Activated CD8-positive, alpha-beta T cell treated with anti-CD3 and anti-CD28 coated beads, Interleukin-2, amount 10 ng/mL, durations not matched to agents 7 days and 5 days (primary cell): ENCODE results near the gene MTFR1L. TPM values are rescaled to one million over a fixed set of nuclear protein-coding genes. Genes with fewer than 3 reads are reported as not detected.

ENCODE experiments used
- ATAC-seq: fragments of 150-1000 bp; cut with Tn5 transposase; one replicate; pipeline ENCODE4 v1.10.0; 2021; ENCODE audit warnings: moderate library complexity
- CTCF ChIA-PET: fragments of 350-600 bp; sonication (Branson Sonifier 250); formaldehyde crosslinking; loops from one replicate; lab custom pipeline; 2021; ENCODE audit warnings: antibody characterized with exemption; lab: Charles Lee
- POLR2A ChIA-PET: fragments of 350-600 bp; sonication (Branson Sonifier 250); formaldehyde crosslinking; loops from one replicate; lab custom pipeline; 2021; ENCODE audit warnings: antibody characterized with exemption; lab: Charles Lee
- DNase-seq: peaks from one replicate; pipeline ENCODE4 v3.0.0-alpha.2; 2020
- H3K27ac Mint-ChIP-seq: one replicate; pipeline ENCODE4 v1.8.0; 2021; ENCODE audit warnings: mild to moderate bottlenecking, mixed read lengths
- H3K27me3 Mint-ChIP-seq: one replicate; pipeline ENCODE4 v1.8.0; 2021; ENCODE audit warnings: low read depth, mixed read lengths
- H3K36me3 Mint-ChIP-seq: one replicate; pipeline ENCODE4 v1.8.0; 2021; ENCODE audit warnings: low read depth, mixed read lengths
- H3K4me1 Mint-ChIP-seq: one replicate; pipeline ENCODE4 v1.8.0; 2021; ENCODE audit warnings: low read depth, mixed read lengths
- H3K4me3 Mint-ChIP-seq: one replicate; pipeline ENCODE4 v1.8.0; 2021; ENCODE audit warnings: mild to moderate bottlenecking, mixed read lengths
- H3K9me3 Mint-ChIP-seq: one replicate; pipeline ENCODE4 v1.8.0; 2022; ENCODE audit warnings: mixed read lengths; ENCODE audit not compliant: insufficient read depth
- total RNA-seq, 2 experiments: library from RNA; stranded (reverse); gene quantifications; one replicate each; pipeline ENCODE4 v1.2.3, GENCODE V29; 2021

The MTFR1L gene
- 10 to 100 TPM; 26.2 to 26.7 TPM for total RNA-seq

GRCh38 chr1:25819491-25820246 lies at the start of gene MTFR1L:
MTFR1L (plus strand) TSS chr1:25819954; CDS start chr1:25823105, 3,151 bp downstream.
- H3K27me3 Mint-ChIP-seq: no peaks in the 10 kb centered on the region
- ChIA-PET POLR2A (interaction anchor here (0.6 to 2.4 kb wide), 12 partner anchors 10 to 919 kb away, joined by 3 to 8 read pairs (median 4); partner anchors contain the start of genes PAFAH2 and SYF2), CTCF (interaction anchor here (0.8 to 3.3 kb wide), 9 partner anchors 8 to 316 kb away, joined by 3 to 15 read pairs (median 5); partner anchors contain the start of gene PAFAH2)
- peaks cover 30% of the 10 kb centered on the region for H3K4me1 Mint-ChIP-seq
- DNase-seq (peak; percentile 97), ATAC-seq (peak; percentile 88)
- H3K36me3 Mint-ChIP-seq: peaks cover 6% of the 10 kb centered on the region
- no peaks in the 10 kb centered on the region for H3K9me3 Mint-ChIP-seq
- H3K4me3 Mint-ChIP-seq: peak within 1 kb of the TSS; percentile 89
- peak within 1 kb of the TSS; percentile 93 for H3K27ac Mint-ChIP-seq

GRCh38 chr1:25770541-25771220 lies 49.1 kb upstream of the MTFR1L start:
- ChIA-PET POLR2A (no interaction called here), CTCF (interaction anchor here (1.7 kb wide), 1 partner anchor 160 kb away, joined by 4 read pairs; no protein-coding TSS in a partner anchor)
- Mint-ChIP-seq H3K36me3 (peaks cover 25% of the 10 kb centered on the region), H3K4me1 (peaks cover 38% of the 10 kb centered on the region), H3K27ac (no peak overlapping the region), H3K27me3 (peaks cover 6% of the 10 kb centered on the region), H3K9me3 (no peaks in the 10 kb centered on the region), H3K4me3 (no peak overlapping the region)
- DNase-seq: no peak
- ATAC-seq: no peak

- Mint-ChIP-seq H3K9me3 (no peaks in the 10 kb centered on the region), H3K27me3 (peaks cover 6% of the 10 kb centered on the region), H3K4me3 (no peak overlapping the region), H3K36me3 (peaks cover 26% of the 10 kb centered on the region), H3K27ac (no peak overlapping the region), H3K4me1 (peaks cover 38% of the 10 kb centered on the region)
- DNase-seq: no peak
- no peak for ATAC-seq
- ChIA-PET CTCF (interaction anchor here (1.7 kb wide), 1 partner anchor 161 kb away, joined by 4 read pairs; no protein-coding TSS in a partner anchor), POLR2A (interaction anchor here (0.9 kb wide), 1 partner anchor 22 kb away, joined by 3 read pairs; no protein-coding TSS in a partner anchor)
Observed at GRCh38 chr1:25771221-25772114, 48.3 kb upstream of the MTFR1L start.

- Mint-ChIP-seq H3K27ac (no peak overlapping the region), H3K9me3 (no peaks in the 10 kb centered on the region), H3K36me3 (peaks cover 28% of the 10 kb centered on the region), H3K4me1 (peaks cover 38% of the 10 kb centered on the region), H3K27me3 (peaks cover 6% of the 10 kb centered on the region), H3K4me3 (no peak overlapping the region)
- CTCF ChIA-PET: interaction anchor here (1.7 kb wide), 1 partner anchor 162 kb away, joined by 4 read pairs; no protein-coding TSS in a partner anchor
- POLR2A ChIA-PET: interaction anchor here (0.9 kb wide), 1 partner anchor 21 kb away, joined by 3 read pairs; no protein-coding TSS in a partner anchor
- ATAC-seq (no peak), DNase-seq (no peak)
Observed at GRCh38 chr1:25772164-25772563, 47.6 kb upstream of the MTFR1L start.

GRCh38 chr1:25772692-25773245 lies 47.0 kb upstream of the MTFR1L start:
- ChIA-PET POLR2A (no interaction called here), CTCF (no interaction called here)
- Mint-ChIP-seq H3K36me3 (peaks cover 31% of the 10 kb centered on the region), H3K27me3 (peaks cover 6% of the 10 kb centered on the region), H3K27ac (no peak overlapping the region), H3K4me1 (peaks cover 38% of the 10 kb centered on the region), H3K9me3 (no peaks in the 10 kb centered on the region), H3K4me3 (no peak overlapping the region)
- ATAC-seq (no peak), DNase-seq (no peak)

GRCh38 chr1:25773441-25774125 lies 46.2 kb upstream of the MTFR1L start:
- no peak for ATAC-seq
- DNase-seq: no peak
- CTCF ChIA-PET: interaction anchor here (2.1 kb wide), 1 partner anchor 164 kb away, joined by 14 read pairs; no protein-coding TSS in a partner anchor
- H3K27me3 Mint-ChIP-seq: peaks cover 6% of the 10 kb centered on the region
- H3K4me3 Mint-ChIP-seq: no peak overlapping the region
- H3K36me3 Mint-ChIP-seq: peaks cover 33% of the 10 kb centered on the region
- POLR2A ChIA-PET: interaction anchor here (0.7 to 2.2 kb wide), 2 partner anchors 27 to 97 kb away, joined by 3 to 8 read pairs; no protein-coding TSS in a partner anchor
- H3K4me1 Mint-ChIP-seq: peaks cover 38% of the 10 kb centered on the region
- no peak overlapping the region for H3K27ac Mint-ChIP-seq
- no peaks in the 10 kb centered on the region for H3K9me3 Mint-ChIP-seq

GRCh38 chr1:25774206-25774803 lies 45.4 kb upstream of the MTFR1L start:
- no peak for DNase-seq
- peak overlapping the region; percentile 17 for H3K4me3 Mint-ChIP-seq

GRCh38 chr1:25774921-25775771 lies 44.6 kb upstream of the MTFR1L start:
- ChIA-PET CTCF (interaction anchor here (0.7 to 2.1 kb wide), 6 partner anchors 18 to 209 kb away, joined by 3 to 14 read pairs (median 4); no protein-coding TSS in a partner anchor), POLR2A (interaction anchor here (0.7 to 2.2 kb wide), 4 partner anchors 21 to 291 kb away, joined by 3 to 8 read pairs (median 4); no protein-coding TSS in a partner anchor)
- peak; percentile 89 for DNase-seq
- peaks cover 38% of the 10 kb centered on the region for H3K4me1 Mint-ChIP-seq
- peak; percentile 95 for ATAC-seq
- peaks cover 33% of the 10 kb centered on the region for H3K36me3 Mint-ChIP-seq
- peaks cover 6% of the 10 kb centered on the region for H3K27me3 Mint-ChIP-seq
- H3K27ac Mint-ChIP-seq: peak overlapping the region; percentile 79
- H3K9me3 Mint-ChIP-seq: no peaks in the 10 kb centered on the region
- peak overlapping the region; percentile 53 for H3K4me3 Mint-ChIP-seq

More at GRCh38 chr1:25774206-25774803, 45.4 kb upstream of the MTFR1L start:
- no peaks in the 10 kb centered on the region for H3K9me3 Mint-ChIP-seq
- H3K36me3 Mint-ChIP-seq: peaks cover 33% of the 10 kb centered on the region
- ChIA-PET CTCF (interaction anchor here (0.7 to 2.1 kb wide), 6 partner anchors 19 to 208 kb away, joined by 3 to 14 read pairs (median 4); no protein-coding TSS in a partner anchor), POLR2A (interaction anchor here (0.7 to 2.2 kb wide), 3 partner anchors 22 to 158 kb away, joined by 3 to 8 read pairs (median 5); no protein-coding TSS in a partner anchor)
- no peak for ATAC-seq
- peaks cover 38% of the 10 kb centered on the region for H3K4me1 Mint-ChIP-seq
- H3K27me3 Mint-ChIP-seq: peaks cover 6% of the 10 kb centered on the region
- no peak overlapping the region for H3K27ac Mint-ChIP-seq

GRCh38 chr1:25779388-25779787 lies 40.4 kb upstream of the MTFR1L start:
- Mint-ChIP-seq H3K4me3 (no peak overlapping the region), H3K36me3 (peaks cover 16% of the 10 kb centered on the region), H3K9me3 (no peaks in the 10 kb centered on the region), H3K27ac (no peak overlapping the region), H3K4me1 (peaks cover 19% of the 10 kb centered on the region), H3K27me3 (no peaks in the 10 kb centered on the region)
- ATAC-seq (no peak), DNase-seq (no peak)
- CTCF ChIA-PET: no interaction called here
- POLR2A ChIA-PET: no interaction called here
